ENCODE data around the gene DHX16.

DHX16 gene

GRCh38 chr6:30703011-30703410, 30.2 kb upstream of the DHX16 start:
- no peaks in the 10 kb centered on the region for H3K79me2 ChIP-seq (ENCODE audit: low read length)
- H3K27me3 ChIP-seq (replicated peaks; ENCODE audit: insufficient read depth, low read length) = no peaks in the 10 kb centered on the region
- no peak for TF ChIP-seq EZH2phosphoT487 (IDR thresholded peaks at IDR 0.05; ENCODE audit: low read length)
- no peak for TF ChIP-seq EZH2 (optimal IDR thresholded peaks at IDR 0.05; ENCODE audit: low read depth, low read length)
- no peak for TF ChIP-seq CTCF (IDR thresholded peaks at IDR 0.05; ENCODE audit: low read length)
- H3K9me3 ChIP-seq (replicated peaks; ENCODE audit: insufficient read depth, low read length) = no peaks in the 10 kb centered on the region
- no peaks in the 10 kb centered on the region for H3F3A ChIP-seq (ENCODE audit: insufficient read depth, low read length)
- H3K36me3 ChIP-seq (replicated peaks; ENCODE audit: insufficient read depth, low read length) = no peaks in the 10 kb centered on the region
- H3K9me2 ChIP-seq (replicated peaks; ENCODE audit: insufficient read depth, low read length) = no peaks in the 10 kb centered on the region
- no peak overlapping the region for H3K9ac ChIP-seq (ENCODE audit: low read length)
- no peak overlapping the region for H2AFZ ChIP-seq (ENCODE audit: low read length)
- H3K4me2 ChIP-seq (ENCODE audit: low read depth, low read length) = no peak overlapping the region
- no peaks in the 10 kb centered on the region for H4K20me1 ChIP-seq (ENCODE audit: insufficient read depth, low read length)
- no peak overlapping the region for H3K27ac ChIP-seq (ENCODE audit: low read length)
- no peaks in the 10 kb centered on the region for H3K4me1 ChIP-seq (ENCODE audit: low read length)
- H3K4me3 ChIP-seq (ENCODE audit: low read length) = no peak overlapping the region
- DNase-seq = no peak

- TF ChIP-seq CTCF (IDR thresholded peaks at IDR 0.05; ENCODE audit: low read length) (no peak), EZH2 (optimal IDR thresholded peaks at IDR 0.05; ENCODE audit: low read depth, low read length) (no peak), EZH2phosphoT487 (IDR thresholded peaks at IDR 0.05; ENCODE audit: low read length) (no peak)
- Histone ChIP-seq H3K36me3 (replicated peaks; ENCODE audit: insufficient read depth, low read length) (no peaks in the 10 kb centered on the region), H3K4me1 (ENCODE audit: low read length) (no peaks in the 10 kb centered on the region), H2AFZ (ENCODE audit: low read length) (no peak overlapping the region), H3K9me2 (replicated peaks; ENCODE audit: insufficient read depth, low read length) (no peaks in the 10 kb centered on the region), H3K9ac (ENCODE audit: low read length) (no peak overlapping the region), H3F3A (ENCODE audit: insufficient read depth, low read length) (no peaks in the 10 kb centered on the region), H3K27ac (ENCODE audit: low read length) (no peak overlapping the region), H3K4me2 (ENCODE audit: low read depth, low read length) (no peak overlapping the region), H3K79me2 (ENCODE audit: low read length) (no peaks in the 10 kb centered on the region), H3K4me3 (ENCODE audit: low read length) (no peak overlapping the region), H3K9me3 (replicated peaks; ENCODE audit: insufficient read depth, low read length) (no peaks in the 10 kb centered on the region), H3K27me3 (replicated peaks; ENCODE audit: insufficient read depth, low read length) (no peaks in the 10 kb centered on the region), H4K20me1 (ENCODE audit: insufficient read depth, low read length) (no peaks in the 10 kb centered on the region)
- DNase-seq = no peak
These were observed 27.5 kb upstream of the DHX16 start for GRCh38 chr6:30700340-30700739.

GRCh38 chr6:30696432-30696831, 23.6 kb upstream of the DHX16 start:
- no peak for TF ChIP-seq CTCF (IDR thresholded peaks at IDR 0.05; ENCODE audit: low read length)
- no peak for TF ChIP-seq EZH2 (optimal IDR thresholded peaks at IDR 0.05; ENCODE audit: low read depth, low read length)
- TF ChIP-seq EZH2phosphoT487 (IDR thresholded peaks at IDR 0.05; ENCODE audit: low read length) = no peak
- Histone ChIP-seq H3K27ac (ENCODE audit: low read length) (no peak overlapping the region), H3K4me1 (ENCODE audit: low read length) (0 out of 2 replicates have a peak, but pooled peaks cover 3% of the 10 kb centered on the region)

More at GRCh38 chr6:30696432-30696831, 23.6 kb upstream of the DHX16 start:
- DNase-seq = no peak
- Histone ChIP-seq H3K9me3 (replicated peaks; ENCODE audit: insufficient read depth, low read length) (no peaks in the 10 kb centered on the region), H3F3A (ENCODE audit: insufficient read depth, low read length) (no peaks in the 10 kb centered on the region), H3K9ac (ENCODE audit: low read length) (no peak overlapping the region), H3K9me2 (replicated peaks; ENCODE audit: insufficient read depth, low read length) (no peaks in the 10 kb centered on the region), H3K4me3 (ENCODE audit: low read length) (no peak overlapping the region), H3K4me2 (ENCODE audit: low read depth, low read length) (no peak overlapping the region), H3K27me3 (replicated peaks; ENCODE audit: insufficient read depth, low read length) (no peaks in the 10 kb centered on the region), H3K36me3 (replicated peaks; ENCODE audit: insufficient read depth, low read length) (no peaks in the 10 kb centered on the region), H2AFZ (ENCODE audit: low read length) (no peak overlapping the region), H4K20me1 (ENCODE audit: insufficient read depth, low read length) (no peaks in the 10 kb centered on the region), H3K79me2 (ENCODE audit: low read length) (no peaks in the 10 kb centered on the region)
